A549 (cell line): ENCODE data around the gene ATXN2. TPM values are rescaled to one million over a fixed set of nuclear protein-coding genes. Genes with fewer than 3 reads are reported as not detected.

Experiments
- ATAC-seq, 2 experiments: fragments of 200-7000 bp in 1 of 2; fragments of >200 bp in 1 of 2; cut with Nextera tagmentation in 1 of 2; cut with Tn5 transposase in 1 of 2; 3 replicates each; pipeline versions ENCODE4 v1.8.0 to v1.9.1; 2018 to 2020; ENCODE audit warnings: mild to moderate bottlenecking in 1 of 2, moderate library complexity in 1 of 2
- CTCF ChIA-PET: fragments of 300-600 bp; sonication (Branson Sonifier 250); formaldehyde crosslinking; extraction: SDS; loops from one replicate; lab custom pipeline; 2021; ENCODE audit warnings: antibody characterized with exemption, inconsistent platforms; lab: Yijun Ruan, JAX
- POLR2A ChIA-PET: fragments of 350-600 bp; formaldehyde crosslinking; extraction: SDS; loops from one replicate; lab custom pipeline; 2021; ENCODE audit warnings: antibody characterized with exemption, inconsistent platforms; lab: Yijun Ruan, JAX
- DNase-seq, 2 experiments: peaks; one replicate each; pipeline versions ENCODE4 v3.0.0 to v3.0.0-alpha.2; 2011 to 2016; ENCODE audit warnings: low read depth in 1 of 2, low spot score in 1 of 2
- FAIRE-seq: peaks from 2 replicates; lab custom pipeline; 2011; peaks lifted over from hg19 to GRCh38; lab: Jason Lieb, UNC
- H3K27ac ChIP-seq, 2 experiments: fragments of >200 bp; sonication (Bioruptor Twin); formaldehyde crosslinking; 3 replicates each; pipeline ENCODE4 v1.5.1; 2016 to 2017
- H3K4me1 ChIP-seq: fragments of >200 bp; sonication (Bioruptor Twin); formaldehyde crosslinking; 3 replicates; pipeline ENCODE4 v1.6.1; 2016
- H3K4me2 ChIP-seq: fragments of >200 bp; sonication (Bioruptor Twin); formaldehyde crosslinking; 3 replicates; pipeline ENCODE4 v1.6.1; 2016
- H3K4me3 ChIP-seq: fragments of >200 bp; sonication (Bioruptor Twin); formaldehyde crosslinking; 3 replicates; pipeline ENCODE4 v1.5.1; 2016
- H3K9me3 ChIP-seq: fragments of >200 bp; sonication (Bioruptor Twin); formaldehyde crosslinking; 3 replicates; pipeline ENCODE4 v1.6.1; 2016
- CHD2 ChIP-seq: fragments of 150-350 bp; IDR thresholded peaks from 2 replicates; pipeline ENCODE4 v1.6.1; 2014; ENCODE audit warnings: low read length; ENCODE audit not compliant: partially characterized antibody
- E2F6 ChIP-seq: IDR thresholded peaks from 2 replicates; pipeline ENCODE4 v1.6.1; 2012; ENCODE audit warnings: low read depth, borderline replicate concordance
- EP300 ChIP-seq, 2 experiments: fragments of >200 bp; sonication (Bioruptor Twin); formaldehyde crosslinking; IDR thresholded peaks; 2 replicates in 1 of 2; 3 replicates in 1 of 2; pipeline ENCODE4 v1.6.1; 2016 to 2017
- ESRRA ChIP-seq: fragments of 150-350 bp; IDR thresholded peaks from 2 replicates; pipeline ENCODE4 v1.6.1; 2014; ENCODE audit warnings: mild to moderate bottlenecking, low read length, borderline replicate concordance
- FOSL2 ChIP-seq, 2 experiments: fragments of 450-650 bp in 1 of 2; fragments of >200 bp in 1 of 2; sonication (Bioruptor Twin) in 1 of 2; formaldehyde crosslinking; IDR thresholded peaks; 2 replicates each; pipeline versions ENCODE4 v1.5.0 to v1.6.1; 2016 to 2020; ENCODE audit warnings: mild to moderate bottlenecking in 1 of 2, moderate library complexity in 1 of 2
- FOXS1 ChIP-seq: fragments of 250-450 bp; sonication (Bioruptor Pico); IDR thresholded peaks from 2 replicates; pipeline ENCODE4 v1.5.0; 2020; ENCODE audit warnings: mild to moderate bottlenecking, moderate library complexity
- HEYL ChIP-seq: fragments of 250-450 bp; sonication (Bioruptor Pico); IDR thresholded peaks from 2 replicates; pipeline ENCODE4 v1.8.0; 2021; ENCODE audit warnings: mild to moderate bottlenecking, moderate library complexity
- HOXB13 ChIP-seq: fragments of 250-450 bp; sonication (Bioruptor Pico); IDR thresholded peaks from 2 replicates; pipeline ENCODE4 v1.5.0; 2020; ENCODE audit warnings: low read depth, mild to moderate bottlenecking, moderate library complexity
- JUNB ChIP-seq: fragments of >200 bp; sonication (Bioruptor Twin); formaldehyde crosslinking; IDR thresholded peaks from 2 replicates; pipeline ENCODE4 v1.6.1; 2016
- KDM1A ChIP-seq: fragments of 200-600 bp; sonication (generic); IDR thresholded peaks from 2 replicates; pipeline ENCODE4 v1.6.1; 2016; ENCODE audit warnings: low read depth, mild to moderate bottlenecking
- KDM5A ChIP-seq: fragments of 200-600 bp; sonication (generic); IDR thresholded peaks from 2 replicates; pipeline ENCODE4 v1.6.1; 2016; ENCODE audit warnings: antibody characterized with exemption, mild to moderate bottlenecking
- MAFK ChIP-seq: fragments of 450-650 bp; IDR thresholded peaks from 2 replicates; pipeline ENCODE4 v1.6.1; 2014; ENCODE audit not compliant: partially characterized antibody
- NFE2L2 ChIP-seq: fragments of 150-350 bp; conservative IDR thresholded peaks from 2 replicates; pipeline ENCODE4 v1.6.1; 2014; ENCODE audit warnings: low read length
- NR3C1 ChIP-seq: fragments of >200 bp; sonication (Bioruptor Twin); formaldehyde crosslinking; IDR thresholded peaks from 3 replicates; pipeline ENCODE4 v1.6.1; 2017
- POLR2AphosphoS2 ChIP-seq: conservative IDR thresholded peaks from 2 replicates; pipeline ENCODE4 v1.6.1; 2012; ENCODE audit warnings: low read length, improper control_type of control experiment, inconsistent platforms
- RAD21 ChIP-seq, 2 experiments: fragments of >200 bp in 1 of 2; sonication (Bioruptor Twin) in 1 of 2; formaldehyde crosslinking in 1 of 2; IDR thresholded peaks in 1 of 2; conservative IDR thresholded peaks in 1 of 2; 2 replicates in 1 of 2; 3 replicates in 1 of 2; pipeline ENCODE4 v1.6.1; 2012 to 2018; ENCODE audit warnings: inconsistent platforms in 1 of 2
- REST ChIP-seq: fragments of 200-600 bp; sonication (generic); IDR thresholded peaks from 2 replicates; pipeline ENCODE4 v1.6.1; 2016; ENCODE audit warnings: antibody characterized with exemption, mild to moderate bottlenecking, moderate library complexity
- RFX5 ChIP-seq: fragments of 450-650 bp; IDR thresholded peaks from 2 replicates; pipeline ENCODE4 v1.7.1; 2014; ENCODE audit warnings: antibody characterized with exemption, mild to moderate bottlenecking, moderate library complexity
- TP53 ChIP-seq: fragments of 250-450 bp; sonication (Bioruptor Pico); IDR thresholded peaks from 2 replicates; pipeline ENCODE4 v1.5.0; 2021; ENCODE audit warnings: mild to moderate bottlenecking, moderate library complexity
- USF2 ChIP-seq: fragments of 450-650 bp; IDR thresholded peaks from 2 replicates; pipeline ENCODE4 v1.6.1; 2014; ENCODE audit warnings: antibody characterized with exemption
- ZC3H11A ChIP-seq: fragments of 450-650 bp; IDR thresholded peaks from 2 replicates; pipeline ENCODE4 v1.6.1; 2014; ENCODE audit warnings: antibody characterized with exemption, mild to moderate bottlenecking
- ZFP36 ChIP-seq: fragments of 450-650 bp; IDR thresholded peaks from 2 replicates; pipeline ENCODE4 v1.6.1; 2014; ENCODE audit warnings: borderline replicate concordance; ENCODE audit not compliant: partially characterized antibody
- ZNF302 ChIP-seq: fragments of 250-450 bp; sonication (Bioruptor Pico); IDR thresholded peaks from 2 replicates; pipeline ENCODE4 v1.9.0; 2021; ENCODE audit warnings: inconsistent platforms, mild to moderate bottlenecking, moderate library complexity
- WGBS: methylation state at CpG from one replicate; pipeline ENCODE4 v1.1.6; 2017; ENCODE audit errors: missing lambda C conversion rate; 5-methylcytosine and 5-hydroxymethylcytosine counted together
- polyA plus RNA-seq, 4 experiments: library from polyadenylated mRNA; depleted of rRNA in 3 of 4; stranded (reverse); fragments of >200 nt; fragmentation: RNase III in 1 of 4; extraction: RNeasy Plus Mini Kit Qiagen cat#74134 plus additional on column Dnase treatment in 1 of 4; gene quantifications; 2 replicates in 3 of 4; 3 replicates in 1 of 4; pipeline ENCODE4 v1.2.3, GENCODE V29; 2011 to 2017

The ATXN2 gene
- polyA plus RNA-seq, 2 of the 4 experiments (the other 2 are of a cell fraction) = 24.8 to 30.6 TPM

GRCh38 chr12:111523587-111524167 lies 75.4 kb downstream of the ATXN2 start:
- H3K4me1 ChIP-seq = no peaks in the 10 kb centered on the region
- ATAC-seq (no peak), DNase-seq (no peak), FAIRE-seq (no peak)
- TF ChIP-seq TP53 (CRISPR knock-in tag) = no peak
- TF ChIP-seq KDM5A = no peak
- TF ChIP-seq ZNF302 (CRISPR knock-in tag) = no peak
- TF ChIP-seq KDM1A = no peak
- TF ChIP-seq NR3C1 = no peak
- no peak for TF ChIP-seq HOXB13 (CRISPR knock-in tag)
- ChIA-PET CTCF (interaction anchor here (0.6 kb wide), 2 partner anchors 67 to 155 kb away, joined by 3 read pairs; no protein-coding TSS in a partner anchor), POLR2A (no interaction called here)
- H3K4me2 ChIP-seq = no peak overlapping the region
- H3K27ac ChIP-seq = no peak overlapping the region
- no peak overlapping the region for H3K4me3 ChIP-seq
- H3K9me3 ChIP-seq = no peaks in the 10 kb centered on the region
- 96% methylated on average over 5 of the region's 5 CpGs for WGBS

DNA sequence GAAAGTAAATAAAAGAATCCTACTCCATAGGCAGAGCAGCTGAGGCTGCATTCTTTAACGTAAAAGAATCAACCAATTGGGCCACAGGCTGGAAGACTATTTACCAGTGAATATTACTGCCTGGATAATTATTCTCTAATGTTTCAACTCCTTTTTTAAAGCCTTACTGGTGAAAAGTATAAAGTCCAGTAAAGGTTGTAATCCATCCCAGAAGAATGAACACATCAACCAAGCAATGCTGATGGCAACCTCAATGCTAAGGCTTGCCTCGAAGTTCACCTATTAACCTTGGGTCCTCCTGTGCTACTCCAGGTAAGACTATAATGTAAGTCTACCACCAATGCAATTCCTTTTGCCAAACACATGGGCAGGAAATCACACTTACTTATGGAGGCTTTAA lies 77.3 kb downstream of the ATXN2 start:
- Histone ChIP-seq H3K4me3 (no peak overlapping the region), H3K4me2 (no peak overlapping the region), H3K9me3 (no peaks in the 10 kb centered on the region), H3K4me1 (no peaks in the 10 kb centered on the region), H3K27ac (no peak overlapping the region)
- ChIA-PET POLR2A (no interaction called here), CTCF (no interaction called here)
- no peak for TF ChIP-seq RFX5
- TF ChIP-seq ZFP36 = no peak
- no peak for TF ChIP-seq ESRRA
- no peak for TF ChIP-seq HEYL (CRISPR knock-in tag)
- no peak for TF ChIP-seq NR3C1
- no peak for TF ChIP-seq TP53 (CRISPR knock-in tag)
- TF ChIP-seq CHD2 = no peak
- TF ChIP-seq FOSL2 (IDR thresholded peaks at IDR 0.05) = no peak
- no peak for TF ChIP-seq FOSL2 (CRISPR knock-in tag; IDR thresholded peaks at IDR 0.05)
- TF ChIP-seq USF2 = no peak
- no peak for TF ChIP-seq RAD21 (conservative IDR thresholded peaks at IDR 0.05 in 1 of 2, IDR thresholded peaks at IDR 0.05 in 1 of 2)
- no peak for TF ChIP-seq POLR2AphosphoS2
- no peak for TF ChIP-seq MAFK
- TF ChIP-seq EP300 (IDR thresholded peaks at IDR 0.05) = no peak
- no peak for TF ChIP-seq ZNF302 (CRISPR knock-in tag)
- no peak for TF ChIP-seq JUNB
- TF ChIP-seq ZC3H11A = no peak
- no peak for TF ChIP-seq REST
- DNase-seq (no peak), ATAC-seq (no peak), FAIRE-seq (no peak)
- 91% methylated on average over 2 of the region's 2 CpGs for WGBS

GRCh38 chr12:111519937-111520336 lies 79.2 kb downstream of the ATXN2 start:
- H3K4me3 ChIP-seq = no peak overlapping the region
- FAIRE-seq = no peak
- H3K4me1 ChIP-seq = no peaks in the 10 kb centered on the region
- no peak overlapping the region for H3K4me2 ChIP-seq
- 81% methylated on average over 2 of the region's 2 CpGs for WGBS
- ChIA-PET POLR2A (no interaction called here), CTCF (interaction anchor here (1.6 to 1.7 kb wide), 2 partner anchors 10 to 11 kb away, joined by 3 to 6 read pairs; no protein-coding TSS in a partner anchor)
- H3K27ac ChIP-seq = no peak overlapping the region
- no peaks in the 10 kb centered on the region for H3K9me3 ChIP-seq
- no peak for TF ChIP-seq ZNF302 (CRISPR knock-in tag)
- TF ChIP-seq RAD21 (conservative IDR thresholded peaks at IDR 0.05 in 1 of 2, IDR thresholded peaks at IDR 0.05 in 1 of 2) = no peak
- TF ChIP-seq TP53 (CRISPR knock-in tag) = no peak
- TF ChIP-seq FOXS1 (CRISPR knock-in tag) = no peak
- no peak for TF ChIP-seq NFE2L2
- no peak for TF ChIP-seq ZC3H11A
- no peak for TF ChIP-seq E2F6
- ATAC-seq = no peak
- DNase-seq = no peak
